ENCODE measurements around the gene ITPK1.
"Not testable (repeated sequence)": the region's sequence is repeated elsewhere in the genome, so short reads cannot be mapped to it uniquely, and the experiment has no call there.

ITPK1 gene

GRCh38 chr14:93115821-93116675 is at the start of gene ITPK1:
TSS of gene ITPK1 (minus strand) at chr14:93115925. CDS start at chr14:93115163, 762 bp downstream.
- DNase-seq: peak; percentile 64

GRCh38 chr14:93163564-93163963 is 47.8 kb upstream of the ITPK1 start:
- no peak for DNase-seq

- no peak for DNase-seq
Measured at GRCh38 chr14:93161411-93161940, 45.8 kb upstream of the ITPK1 start.

- DNase-seq: no peak
Measured at GRCh38 chr14:93160353-93160801, 44.7 kb upstream of the ITPK1 start.

- DNase-seq: not testable (repeated sequence)
Measured at GRCh38 chr14:93159625-93160352, 44.1 kb upstream of the ITPK1 start.

- not testable (repeated sequence) for DNase-seq
Measured at GRCh38 chr14:93158349-93158748, 42.6 kb upstream of the ITPK1 start.

GRCh38 chr14:93156693-93157369 is 41.1 kb upstream of the ITPK1 start:
- no peak for DNase-seq

- DNase-seq: no peak
Measured at GRCh38 chr14:93155667-93156066, 39.9 kb upstream of the ITPK1 start.

- DNase-seq: no peak
Measured at GRCh38 chr14:93153121-93153520, 37.4 kb upstream of the ITPK1 start.

GRCh38 chr14:93150227-93151208 is 34.8 kb upstream of the ITPK1 start:
- DNase-seq: no peak

- no peak for DNase-seq
Measured at GRCh38 chr14:93148979-93149378, 33.3 kb upstream of the ITPK1 start.

- no peak for DNase-seq
Measured at GRCh38 chr14:93146119-93146518, 30.4 kb upstream of the ITPK1 start.

GRCh38 chr14:93142854-93143652 is 27.3 kb upstream of the ITPK1 start:
- DNase-seq: no peak

GRCh38 chr14:93137864-93138263 is 22.1 kb upstream of the ITPK1 start:
- peak; percentile 43 for DNase-seq

- not testable (repeated sequence) for DNase-seq
Measured at GRCh38 chr14:93136508-93136907, 20.8 kb upstream of the ITPK1 start.

- no peak for DNase-seq
Measured at GRCh38 chr14:93136009-93136408, 20.3 kb upstream of the ITPK1 start.

- no peak for DNase-seq
Measured at GRCh38 chr14:93135399-93135798, 19.7 kb upstream of the ITPK1 start.

- no peak for DNase-seq
Measured at GRCh38 chr14:93133464-93133863, 17.7 kb upstream of the ITPK1 start.

GRCh38 chr14:93132472-93133065 is 16.8 kb upstream of the ITPK1 start:
- DNase-seq: peak; percentile 30

GRCh38 chr14:93131257-93131820 is 15.6 kb upstream of the ITPK1 start:
- DNase-seq: not testable (repeated sequence)
